CD4-positive, alpha-beta T cell (primary cell): Measurements from ENCODE around the gene LTB4R. TPM values are rescaled to one million over a fixed set of nuclear protein-coding genes. Genes with fewer than 3 reads are reported as not detected.
A peak's percentile ranks its signal among the peaks of the same experiment; 100 is the strongest.
"Not testable (repeated sequence)": the region's sequence is repeated elsewhere in the genome, so short reads cannot be mapped to it uniquely, and the experiment has no call there.

Experiments
- ATAC-seq: fragments of 200-7000 bp; cut with Tn5 transposase; one replicate; pipeline ENCODE4 v1.10.0; 2022; ENCODE audit warnings: mild to moderate bottlenecking; ENCODE audit not compliant: poor library complexity
- CTCF ChIA-PET: fragments of 350-600 bp; sonication (Branson Sonifier 250); formaldehyde crosslinking; loops from one replicate; lab custom pipeline; 2021; ENCODE audit warnings: antibody characterized with exemption, inconsistent platforms; lab: Charles Lee
- POLR2A ChIA-PET: fragments of 350-600 bp; sonication (Branson Sonifier 250); formaldehyde crosslinking; loops from one replicate; lab custom pipeline; 2021; ENCODE audit warnings: antibody characterized with exemption, inconsistent platforms; lab: Charles Lee
- DNase-seq, 14 experiments: peaks; one replicate each; pipeline ENCODE4 v3.0.0-alpha.2; 2013 to 2020; ENCODE audit warnings: mixed read lengths in 2 of 14
- H3K27ac ChIP-seq, 2 donors: one replicate each; pipeline versions ENCODE4 v1.5.1 to v1.7.0; 2013; ENCODE audit warnings: low read length in 2 of 2, low read depth in 1 of 2, mild to moderate bottlenecking in 1 of 2
- H3K27me3 ChIP-seq, 2 experiments: 1 replicate in 1 of 2; 2 replicates in 1 of 2; pipeline versions ENCODE4 v1.6.1 to v1.7.0; 2013; ENCODE audit warnings: low read length in 2 of 2, control low read depth in 1 of 2, mild to moderate bottlenecking in 1 of 2, moderate library complexity in 1 of 2; ENCODE audit not compliant: insufficient read depth in 2 of 2, control insufficient read depth in 1 of 2
- H3K36me3 ChIP-seq: one replicate; pipeline ENCODE4 v1.6.1; 2013; ENCODE audit warnings: low read length, control low read depth; ENCODE audit not compliant: insufficient read depth
- H3K4me1 ChIP-seq: one replicate; pipeline ENCODE4 v1.6.1; 2013; ENCODE audit warnings: low read length, control low read depth; ENCODE audit not compliant: insufficient read depth
- H3K4me3 ChIP-seq: one replicate; pipeline ENCODE4 v1.5.1; 2013; ENCODE audit warnings: mild to moderate bottlenecking, low read length, moderate library complexity
- H3K9me3 ChIP-seq, 2 experiments: 1 replicate in 1 of 2; 2 replicates in 1 of 2; pipeline versions ENCODE4 v1.6.1 to v1.7.0; 2013; ENCODE audit warnings: low read length in 2 of 2, mild to moderate bottlenecking in 2 of 2, control low read depth in 1 of 2, moderate library complexity in 1 of 2; ENCODE audit not compliant: control insufficient read depth in 1 of 2, insufficient read depth in 1 of 2
- H3K27ac Mint-ChIP-seq: one replicate; pipeline ENCODE4 v1.8.0; 2020; ENCODE audit warnings: mixed read lengths
- H3K27me3 Mint-ChIP-seq: one replicate; pipeline ENCODE4 v1.8.0; 2021; ENCODE audit warnings: mixed read lengths
- H3K36me3 Mint-ChIP-seq: one replicate; pipeline ENCODE4 v1.8.0; 2021; ENCODE audit warnings: low read depth, mixed read lengths
- H3K4me1 Mint-ChIP-seq: one replicate; pipeline ENCODE4 v1.8.0; 2021; ENCODE audit warnings: low read depth, mixed read lengths
- H3K4me3 Mint-ChIP-seq: one replicate; pipeline ENCODE4 v1.8.0; 2020; ENCODE audit warnings: mild to moderate bottlenecking, mixed read lengths
- H3K9me3 Mint-ChIP-seq: one replicate; pipeline ENCODE4 v1.8.0; 2020; ENCODE audit warnings: mixed read lengths
- CTCF ChIP-seq: fragments of 200-600 bp; IDR thresholded peaks from one replicate; pipeline ENCODE4 v1.8.0; 2022; ENCODE audit warnings: antibody characterized with exemption, mild to moderate bottlenecking
- intact Hi-C, 2 experiments: fragments of 100-400 bp; cut with DNase I in 1 of 2; cut with micrococcal nuclease in 1 of 2; formaldehyde crosslinking; loops; one replicate each; pipeline versions ENCODE4 v1.15.1 to v1.9.0; 2023 to 2025; cut with DNase I, micrococcal nuclease
- total RNA-seq, 174 experiments: library from RNA in 2 of 174; stranded (reverse) in 2 of 174; gene quantifications; one replicate each; pipeline ENCODE4 v1.2.3 and lab custom pipeline; 2021 to 2026

Gene LTB4R
- total RNA-seq, 2 experiments from 2014 or later, result 15.6 to 18.3 TPM

GRCh38 chr14:24325963-24326362 lies 14.7 kb downstream of the LTB4R start:
- peaks cover 33% of the 10 kb centered on the region for H3K4me1 ChIP-seq
- no peak overlapping the region for H3K4me3 ChIP-seq
- ChIA-PET POLR2A (no interaction called here), CTCF (no interaction called here)
- H3K27me3 Mint-ChIP-seq, result peaks cover 14% of the 10 kb centered on the region
- peaks cover 22% of the 10 kb centered on the region for H3K4me1 Mint-ChIP-seq
- H3K9me3 ChIP-seq, result peaks cover 0 to 4% of the 10 kb centered on the region in 2 experiments
- no peak for TF ChIP-seq CTCF
- H3K27me3 ChIP-seq, result no peaks in the 10 kb centered on the region
- H3K27ac ChIP-seq, result no peak overlapping the region
- ATAC-seq (no peak), DNase-seq (no peak)
- H3K27ac Mint-ChIP-seq, result no peak overlapping the region
- H3K36me3 ChIP-seq, result no peaks in the 10 kb centered on the region
- intact Hi-C loops, result no loop called here
- H3K9me3 Mint-ChIP-seq, result no peaks in the 10 kb centered on the region
- H3K36me3 Mint-ChIP-seq, result no peaks in the 10 kb centered on the region
- no peak overlapping the region for H3K4me3 Mint-ChIP-seq

DNA sequence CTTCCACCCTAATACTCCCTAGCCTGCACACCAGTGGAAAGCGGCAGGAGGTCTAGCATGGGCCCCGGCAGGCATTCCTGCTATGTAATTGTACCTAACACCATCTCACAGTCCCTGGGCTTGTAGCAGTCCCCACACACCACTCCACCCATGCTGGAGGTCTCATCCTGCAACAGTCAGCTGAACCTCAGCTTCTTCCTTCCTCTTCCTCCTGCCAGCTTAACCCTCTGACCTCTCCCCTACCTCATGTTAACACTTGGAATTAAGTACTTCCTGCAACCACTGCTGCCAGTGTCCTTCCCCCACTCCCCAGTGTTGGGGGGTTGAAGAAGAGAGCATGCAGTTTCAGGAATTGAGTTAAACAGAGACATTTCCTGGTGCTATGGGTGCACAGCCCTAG lies 16.0 kb downstream of the LTB4R start:
- H3K27me3 ChIP-seq, result peaks cover 0 to under 1% of the 10 kb centered on the region in 2 experiments
- H3K9me3 ChIP-seq, result peaks cover 0 to 4% of the 10 kb centered on the region in 2 experiments
- Mint-ChIP-seq H3K4me3 (no peak overlapping the region), H3K9me3 (no peaks in the 10 kb centered on the region), H3K27ac (no peak overlapping the region), H3K27me3 (peaks cover 22% of the 10 kb centered on the region), H3K36me3 (no peaks in the 10 kb centered on the region), H3K4me1 (peaks cover 34% of the 10 kb centered on the region)
- no peak for TF ChIP-seq CTCF
- peaks cover 46% of the 10 kb centered on the region for H3K4me1 ChIP-seq
- DNase-seq (no peak), ATAC-seq (no peak)
- intact Hi-C loops, result no loop called here
- no peak overlapping the region for H3K27ac ChIP-seq
- POLR2A ChIA-PET, result no interaction called here
- no peak overlapping the region for H3K4me3 ChIP-seq
- H3K36me3 ChIP-seq, result no peaks in the 10 kb centered on the region
- CTCF ChIA-PET, result interaction anchor here (0.6 to 3.6 kb wide), 4 partner anchors 17 to 109 kb away, joined by 3 to 11 read pairs (median 5); partner anchors contain the start of genes LTB4R and LTB4R2

GRCh38 chr14:24327914-24328313 lies 16.6 kb downstream of the LTB4R start:
- H3K4me3 Mint-ChIP-seq, H3K9me3 Mint-ChIP-seq, POLR2A ChIA-PET, intact Hi-C loops, ATAC-seq, H3K36me3 Mint-ChIP-seq, H3K36me3 ChIP-seq, H3K9me3 ChIP-seq, H3K4me3 ChIP-seq, H3K27ac Mint-ChIP-seq, H3K27me3 ChIP-seq, H3K27ac ChIP-seq: not testable (repeated sequence)
- H3K27me3 Mint-ChIP-seq, result peaks cover 25% of the 10 kb centered on the region
- TF ChIP-seq CTCF, result peak; percentile 45
- peaks cover 52% of the 10 kb centered on the region for H3K4me1 ChIP-seq
- peaks cover 38% of the 10 kb centered on the region for H3K4me1 Mint-ChIP-seq
- CTCF ChIA-PET, result interaction anchor here (1.4 to 3.6 kb wide), 4 partner anchors 16 to 109 kb away, joined by 4 to 11 read pairs (median 6); partner anchors contain the start of genes LTB4R and LTB4R2
- peak in 2 of 14 experiments; percentile 8 to 37 for DNase-seq
